ENCODE measurements around the gene ZNF423. TPM values are rescaled to one million over a fixed set of nuclear protein-coding genes. Genes with fewer than 3 reads are reported as not detected.
"Not testable (repeated sequence)": the region's sequence is repeated elsewhere in the genome, so short reads cannot be mapped to it uniquely, and the experiment has no call there.

The ZNF423 gene
- total RNA-seq, 1 donor from 2014 or later: 11.9 TPM

DNA sequence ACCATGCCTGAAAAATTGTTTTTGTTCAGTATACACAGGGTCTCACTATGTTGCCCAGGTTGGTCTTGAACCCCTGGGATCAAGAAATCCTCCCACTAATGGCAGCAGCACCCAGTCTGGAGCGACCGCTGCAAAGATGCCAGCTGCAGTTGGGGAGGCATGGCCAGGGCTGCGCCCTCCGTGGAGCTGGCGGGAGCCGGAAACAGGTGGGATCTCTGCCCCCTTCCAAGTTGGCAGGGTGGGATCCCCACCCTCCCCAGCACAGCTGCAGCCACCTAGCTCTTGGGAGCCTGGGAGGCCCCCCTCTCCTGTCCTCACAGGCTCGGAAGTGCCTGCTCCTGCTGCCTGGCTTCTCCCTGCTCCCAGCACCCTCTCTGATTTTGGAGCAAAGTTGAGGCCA, 176.8 kb downstream of the ZNF423 start:
- Histone ChIP-seq H3K27me3 (no peaks in the 10 kb centered on the region), H3K27ac (no peak overlapping the region), H3K36me3 (no peaks in the 10 kb centered on the region), H3K4me3 (no peak overlapping the region), H3K9me3 (no peaks in the 10 kb centered on the region), H3K4me1 (no peaks in the 10 kb centered on the region)
- no peak for TF ChIP-seq CTCF (IDR thresholded peaks at IDR 0.05)
- intact Hi-C loops (cut with DNase I): no loop called here
- no peak for ATAC-seq
- DNase-seq: no peak

DNA sequence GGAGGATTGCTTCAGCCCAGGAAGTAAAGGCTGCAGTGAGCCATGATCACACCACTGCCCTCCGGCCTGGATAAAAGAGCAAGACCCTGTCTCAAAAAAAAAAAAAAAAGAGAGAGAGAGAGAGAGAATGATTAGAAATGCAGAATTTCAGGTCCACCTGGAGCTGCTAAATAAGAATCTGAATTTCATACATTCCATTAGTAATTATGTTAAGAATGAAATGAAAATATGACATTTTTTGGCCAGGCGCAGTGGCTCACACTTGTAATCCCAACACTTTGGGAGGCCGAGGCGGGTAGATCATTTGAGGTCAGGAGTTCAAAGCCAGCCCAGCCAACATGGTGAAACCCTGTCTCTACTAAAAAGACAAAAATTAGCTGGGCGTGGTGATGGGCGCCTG, 178.3 kb downstream of the ZNF423 start:
- DNase-seq; intact Hi-C loops (cut with DNase I); H3K27ac ChIP-seq: not testable (repeated sequence)

DNA sequence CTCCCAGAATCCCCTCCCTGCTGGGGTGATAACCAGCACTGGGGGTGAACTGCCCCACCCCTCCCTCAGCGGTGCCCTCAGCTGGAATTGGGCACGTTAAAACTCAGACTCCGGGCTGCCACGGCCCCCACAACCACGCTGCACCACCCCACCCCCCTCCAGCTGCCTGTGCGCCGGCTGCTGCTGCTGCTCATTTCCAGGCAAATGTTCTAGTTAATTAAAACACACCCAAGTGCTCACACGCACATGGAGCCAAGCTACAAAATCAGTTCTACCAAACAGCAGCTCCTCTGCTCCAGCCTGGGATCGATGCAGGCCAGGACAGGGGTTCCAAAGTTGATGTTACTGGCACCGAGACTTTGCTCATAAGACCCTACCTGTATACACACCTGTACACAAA, 180.5 kb downstream of the ZNF423 start:
- ATAC-seq (no peak), DNase-seq (no peak)
- intact Hi-C loops (cut with DNase I): no loop called here
- no peaks in the 10 kb centered on the region for H3K4me1 ChIP-seq
- TF ChIP-seq CTCF (IDR thresholded peaks at IDR 0.05): no peak
- H3K36me3 ChIP-seq: no peaks in the 10 kb centered on the region
- no peak overlapping the region for H3K4me3 ChIP-seq
- no peaks in the 10 kb centered on the region for H3K9me3 ChIP-seq
- no peaks in the 10 kb centered on the region for H3K27me3 ChIP-seq
- H3K27ac ChIP-seq: no peak overlapping the region

More for the DNA sequence above, 178.3 kb downstream of the ZNF423 start:
- H3K36me3 ChIP-seq, H3K27me3 ChIP-seq, H3K9me3 ChIP-seq, H3K4me1 ChIP-seq, ATAC-seq, H3K4me3 ChIP-seq: not testable (repeated sequence)

DNA sequence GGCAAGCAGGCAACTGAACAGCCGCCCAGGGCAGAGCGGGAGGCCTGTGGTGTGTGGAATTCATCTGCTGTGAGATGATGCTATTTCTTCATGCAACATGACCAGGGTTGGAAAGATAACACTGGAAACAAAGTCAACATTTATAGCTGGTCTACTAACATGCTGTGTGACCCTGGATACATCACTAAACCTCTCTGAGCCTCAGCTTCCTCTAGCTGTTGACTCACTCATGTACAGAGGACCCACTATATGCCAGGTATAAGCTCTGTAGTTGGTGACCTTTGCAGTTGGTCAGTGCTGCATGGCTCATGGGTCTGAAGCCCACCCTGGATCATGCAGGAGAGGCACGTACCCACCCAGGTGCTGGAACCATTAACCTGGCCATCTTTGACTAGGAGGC, 180.9 kb downstream of the ZNF423 start:
- H3K9me3 ChIP-seq: no peaks in the 10 kb centered on the region
- H3K27me3 ChIP-seq: no peaks in the 10 kb centered on the region
- TF ChIP-seq CTCF (IDR thresholded peaks at IDR 0.05): no peak
- intact Hi-C loops (cut with DNase I): no loop called here
- no peaks in the 10 kb centered on the region for H3K36me3 ChIP-seq
- no peak for DNase-seq
- no peak for ATAC-seq
- H3K4me1 ChIP-seq: no peaks in the 10 kb centered on the region
- no peak overlapping the region for H3K4me3 ChIP-seq
- H3K27ac ChIP-seq: no peak overlapping the region

- intact Hi-C loops (cut with DNase I): no loop called here
- no peaks in the 10 kb centered on the region for H3K36me3 ChIP-seq
Observed at GRCh38 chr16:49674351-49674851, 181.5 kb downstream of the ZNF423 start.

DNA sequence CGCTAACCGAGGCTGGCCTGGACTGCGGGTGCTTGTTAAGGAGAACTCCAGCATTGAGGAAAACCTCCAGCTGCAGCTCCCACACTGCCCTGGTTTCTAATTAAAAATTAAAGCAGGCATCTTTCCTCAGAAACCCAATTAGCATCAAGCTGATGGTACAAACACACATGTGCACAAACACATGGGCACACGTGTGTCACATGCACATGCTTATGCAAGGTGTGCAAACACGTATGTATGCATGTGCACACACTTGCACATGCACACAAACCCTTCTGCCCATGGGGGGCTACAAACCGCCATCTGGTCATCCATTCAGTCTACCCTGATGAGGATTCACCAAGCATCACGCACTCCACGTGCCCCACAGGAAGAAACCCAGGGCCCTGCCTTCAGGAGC, 182.5 kb downstream of the ZNF423 start:
- no peak overlapping the region for H3K4me3 ChIP-seq
- H3K27me3 ChIP-seq: no peaks in the 10 kb centered on the region
- H3K27ac ChIP-seq: no peak overlapping the region

More at GRCh38 chr16:49674351-49674851, 181.5 kb downstream of the ZNF423 start:
- Histone ChIP-seq H3K4me3 (no peak overlapping the region), H3K4me1 (no peaks in the 10 kb centered on the region), H3K27ac (no peak overlapping the region), H3K27me3 (no peaks in the 10 kb centered on the region), H3K9me3 (no peaks in the 10 kb centered on the region)
- TF ChIP-seq CTCF (IDR thresholded peaks at IDR 0.05): no peak
- DNase-seq: no peak
- no peak for ATAC-seq

More for the DNA sequence above, 182.5 kb downstream of the ZNF423 start:
- no peak for TF ChIP-seq CTCF (IDR thresholded peaks at IDR 0.05)
- DNase-seq: no peak
- Histone ChIP-seq H3K36me3 (no peaks in the 10 kb centered on the region), H3K9me3 (no peaks in the 10 kb centered on the region), H3K4me1 (no peaks in the 10 kb centered on the region)
- ATAC-seq: no peak
- intact Hi-C loops (cut with DNase I): no loop called here
